ENCODE measurements around the gene RPS16. TPM values are rescaled to one million over a fixed set of nuclear protein-coding genes. Genes with fewer than 3 reads are reported as not detected.

The RPS16 gene
- total RNA-seq, 1 donor from 2014 or later, result 1,329 TPM

DNA sequence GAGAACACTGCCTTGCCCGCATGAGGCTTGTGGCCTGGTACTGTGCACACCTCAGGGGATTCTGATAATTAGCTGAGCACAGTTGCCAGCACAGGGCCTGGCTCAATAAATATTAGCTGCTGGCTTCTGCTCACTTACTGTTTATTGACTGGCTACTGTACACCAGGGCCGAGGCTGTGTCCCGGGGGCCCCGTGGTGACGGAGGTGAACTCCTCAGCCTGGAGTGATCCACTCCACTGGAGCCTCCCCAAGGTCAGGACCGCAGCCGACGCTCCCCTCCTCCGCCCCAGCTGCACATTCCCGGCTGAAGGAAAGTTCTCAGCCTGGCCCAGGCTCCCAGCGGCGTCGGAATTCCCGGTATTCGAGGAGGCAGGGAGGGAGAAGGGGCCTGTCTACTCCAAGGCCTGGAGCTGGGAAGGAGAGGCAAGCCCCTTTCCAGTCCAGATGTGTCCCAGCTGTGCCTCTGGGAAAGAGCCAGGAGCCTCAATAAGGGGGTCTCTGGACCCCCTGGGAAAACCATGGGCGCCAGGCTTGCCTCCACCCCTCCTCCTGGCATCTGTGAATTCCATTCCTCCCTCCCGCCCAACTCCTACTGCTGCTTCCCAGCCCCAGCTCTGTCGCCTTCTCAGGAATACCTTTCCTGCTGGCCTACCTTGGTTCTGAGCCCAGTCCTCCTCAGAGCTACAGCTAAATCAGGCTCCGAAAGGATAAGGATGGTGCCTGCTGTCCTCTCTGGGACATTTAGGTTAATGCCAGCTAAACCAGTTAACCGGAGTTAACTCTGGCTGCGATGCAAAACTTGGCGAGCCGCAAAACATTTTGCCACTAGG, 7.3 kb downstream of the RPS16 start:
- Histone ChIP-seq H3K27me3 (ENCODE audit: insufficient read depth, low read length) (no peaks in the 10 kb centered on the region), H3K36me3 (ENCODE audit: insufficient read depth, low read length) (peaks cover 24% of the 10 kb centered on the region), H4K20me1 (ENCODE audit: insufficient read depth, low read length) (peaks cover 36% of the 10 kb centered on the region), H3K4me2 (ENCODE audit: low read length) (peak overlapping the region; percentile 68), H3K27ac (ENCODE audit: low read depth, low read length) (peak overlapping the region; percentile 99), H3K79me2 (ENCODE audit: insufficient read depth, low read length) (peaks cover 17% of the 10 kb centered on the region), H3K9me3 (ENCODE audit: insufficient read depth, low read depth, low read length) (no peaks in the 10 kb centered on the region), H3K4me3 (ENCODE audit: insufficient read depth, low read depth, low read length) (no peak overlapping the region), H3K4me1 (ENCODE audit: insufficient read depth, low read length) (peaks cover 24% of the 10 kb centered on the region), H2AFZ (ENCODE audit: low read depth, low read length) (no peak overlapping the region), H3K9ac (ENCODE audit: low read length) (peak overlapping the region; percentile 84)
- peak overlapping the region; percentile 66 for H3K4me3 Mint-ChIP-seq (ENCODE audit: unreplicated experiment)
- no peaks in the 10 kb centered on the region for H3K27me3 Mint-ChIP-seq (ENCODE audit: low read depth, unreplicated experiment)
- peaks cover 27% of the 10 kb centered on the region for H3K4me1 Mint-ChIP-seq (ENCODE audit: low read depth, unreplicated experiment)
- H3K27ac Mint-ChIP-seq (ENCODE audit: unreplicated experiment), result peak overlapping the region; percentile 97
- H3K9me3 Mint-ChIP-seq (ENCODE audit: unreplicated experiment), result no peaks in the 10 kb centered on the region
- no peak for TF ChIP-seq EZH2 (IDR thresholded peaks at IDR 0.05; ENCODE audit: insufficient read depth, low read length)
- TF ChIP-seq, protein P1, sequence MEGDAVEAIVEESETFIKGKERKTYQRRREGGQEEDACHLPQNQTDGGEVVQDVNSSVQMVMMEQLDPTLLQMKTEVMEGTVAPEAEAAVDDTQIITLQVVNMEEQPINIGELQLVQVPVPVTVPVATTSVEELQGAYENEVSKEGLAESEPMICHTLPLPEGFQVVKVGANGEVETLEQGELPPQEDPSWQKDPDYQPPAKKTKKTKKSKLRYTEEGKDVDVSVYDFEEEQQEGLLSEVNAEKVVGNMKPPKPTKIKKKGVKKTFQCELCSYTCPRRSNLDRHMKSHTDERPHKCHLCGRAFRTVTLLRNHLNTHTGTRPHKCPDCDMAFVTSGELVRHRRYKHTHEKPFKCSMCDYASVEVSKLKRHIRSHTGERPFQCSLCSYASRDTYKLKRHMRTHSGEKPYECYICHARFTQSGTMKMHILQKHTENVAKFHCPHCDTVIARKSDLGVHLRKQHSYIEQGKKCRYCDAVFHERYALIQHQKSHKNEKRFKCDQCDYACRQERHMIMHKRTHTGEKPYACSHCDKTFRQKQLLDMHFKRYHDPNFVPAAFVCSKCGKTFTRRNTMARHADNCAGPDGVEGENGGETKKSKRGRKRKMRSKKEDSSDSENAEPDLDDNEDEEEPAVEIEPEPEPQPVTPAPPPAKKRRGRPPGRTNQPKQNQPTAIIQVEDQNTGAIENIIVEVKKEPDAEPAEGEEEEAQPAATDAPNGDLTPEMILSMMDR (IDR thresholded peaks at IDR 0.05; ENCODE audit: insufficient read depth, low read depth, low read length), result no peak
- DNase-seq (ENCODE audit: low read depth) (peak; percentile 91), FAIRE-seq (no peak)
- peaks cover 27% of the 10 kb centered on the region for H3K36me3 Mint-ChIP-seq (ENCODE audit: low read depth, unreplicated experiment)

- peaks cover 14% of the 10 kb centered on the region for H3K79me2 ChIP-seq (ENCODE audit: insufficient read depth, low read length)
- Mint-ChIP-seq H3K9me3 (ENCODE audit: unreplicated experiment) (no peaks in the 10 kb centered on the region), H3K4me3 (ENCODE audit: unreplicated experiment) (no peak overlapping the region), H3K27me3 (ENCODE audit: low read depth, unreplicated experiment) (no peaks in the 10 kb centered on the region), H3K27ac (ENCODE audit: unreplicated experiment) (peak overlapping the region; percentile 97), H3K4me1 (ENCODE audit: low read depth, unreplicated experiment) (peaks cover 24% of the 10 kb centered on the region), H3K36me3 (ENCODE audit: low read depth, unreplicated experiment) (peaks cover 26% of the 10 kb centered on the region)
- H3K9me3 ChIP-seq (ENCODE audit: insufficient read depth, low read depth, low read length), result no peaks in the 10 kb centered on the region
- DNase-seq (ENCODE audit: low read depth) (no peak), FAIRE-seq (no peak)
- H3K9ac ChIP-seq (ENCODE audit: low read length), result peak overlapping the region; percentile 84
- no peak overlapping the region for H3K4me3 ChIP-seq (ENCODE audit: insufficient read depth, low read depth, low read length)
- H2AFZ ChIP-seq (ENCODE audit: low read depth, low read length), result no peak overlapping the region
- H4K20me1 ChIP-seq (ENCODE audit: insufficient read depth, low read length), result peaks cover 35% of the 10 kb centered on the region
- peaks cover 24% of the 10 kb centered on the region for H3K4me1 ChIP-seq (ENCODE audit: insufficient read depth, low read length)
- no peaks in the 10 kb centered on the region for H3K27me3 ChIP-seq (ENCODE audit: insufficient read depth, low read length)
- no peak for TF ChIP-seq EZH2 (IDR thresholded peaks at IDR 0.05; ENCODE audit: insufficient read depth, low read length)
- TF ChIP-seq, protein P1 (IDR thresholded peaks at IDR 0.05; ENCODE audit: insufficient read depth, low read depth, low read length), result no peak
- H3K4me2 ChIP-seq (ENCODE audit: low read length), result peak overlapping the region; percentile 68
- peak overlapping the region; percentile 99 for H3K27ac ChIP-seq (ENCODE audit: low read depth, low read length)
- peaks cover 16% of the 10 kb centered on the region for H3K36me3 ChIP-seq (ENCODE audit: insufficient read depth, low read length)
These were observed 8.0 kb downstream of the RPS16 start for GRCh38 chr19:39427707-39428106.

DNA sequence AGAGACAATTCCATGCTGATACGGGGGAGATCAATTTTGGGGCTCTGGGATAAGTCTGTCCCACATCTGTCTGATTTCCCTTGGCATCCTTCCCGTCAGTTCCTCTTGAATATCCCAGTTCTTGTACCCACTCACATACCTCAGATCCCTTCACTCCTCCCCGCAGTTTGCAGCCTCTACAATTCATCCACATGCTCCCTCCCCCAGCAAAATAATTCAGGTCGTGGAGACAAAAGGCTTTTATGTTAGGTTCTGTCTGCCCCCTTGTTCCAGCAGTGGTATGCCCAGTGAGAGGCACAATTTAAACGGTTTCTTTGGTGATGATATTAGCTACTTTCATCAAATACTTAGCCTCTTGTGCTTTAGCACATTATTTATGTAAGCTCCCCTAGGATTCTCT, 9.6 kb downstream of the RPS16 start:
- H3K4me1 ChIP-seq (ENCODE audit: insufficient read depth, low read length), result peaks cover 22% of the 10 kb centered on the region
- no peak overlapping the region for H3K27ac ChIP-seq (ENCODE audit: low read depth, low read length)
- FAIRE-seq (no peak), DNase-seq (ENCODE audit: low read depth) (no peak)
- Mint-ChIP-seq H3K36me3 (ENCODE audit: low read depth, unreplicated experiment) (peaks cover 31% of the 10 kb centered on the region), H3K9me3 (ENCODE audit: unreplicated experiment) (no peaks in the 10 kb centered on the region), H3K27ac (ENCODE audit: unreplicated experiment) (peak overlapping the region; percentile 66), H3K4me1 (ENCODE audit: low read depth, unreplicated experiment) (peaks cover 24% of the 10 kb centered on the region), H3K27me3 (ENCODE audit: low read depth, unreplicated experiment) (no peaks in the 10 kb centered on the region), H3K4me3 (ENCODE audit: unreplicated experiment) (peak overlapping the region; percentile 41)
- TF ChIP-seq, protein P1 (IDR thresholded peaks at IDR 0.05; ENCODE audit: insufficient read depth, low read depth, low read length), result no peak
- no peak for TF ChIP-seq EZH2 (IDR thresholded peaks at IDR 0.05; ENCODE audit: insufficient read depth, low read length)
- H3K4me3 ChIP-seq (ENCODE audit: insufficient read depth, low read depth, low read length), result no peak overlapping the region
- H3K9ac ChIP-seq (ENCODE audit: low read length), result peak overlapping the region; percentile 29
- no peak overlapping the region for H3K4me2 ChIP-seq (ENCODE audit: low read length)
- no peak overlapping the region for H2AFZ ChIP-seq (ENCODE audit: low read depth, low read length)
- H3K9me3 ChIP-seq (ENCODE audit: insufficient read depth, low read depth, low read length), result no peaks in the 10 kb centered on the region
- H3K36me3 ChIP-seq (ENCODE audit: insufficient read depth, low read length), result peaks cover 14% of the 10 kb centered on the region
- peaks cover 12% of the 10 kb centered on the region for H3K79me2 ChIP-seq (ENCODE audit: insufficient read depth, low read length)
- H4K20me1 ChIP-seq (ENCODE audit: insufficient read depth, low read length), result peaks cover 32% of the 10 kb centered on the region
- no peaks in the 10 kb centered on the region for H3K27me3 ChIP-seq (ENCODE audit: insufficient read depth, low read length)
